GM21576 (cell line): Measurements from ENCODE around the gene GFOD2.
"Not testable (repeated sequence)": the region's sequence is repeated elsewhere in the genome, so short reads cannot be mapped to it uniquely, and the experiment has no call there.

Experiments
- ATAC-seq: cut with Tn5 transposase; IDR thresholded peaks from one replicate; pipeline ENCODE4 v1.9.1; 2021; ENCODE audit warnings: mild to moderate bottlenecking, moderate library complexity; ENCODE audit not compliant: unreplicated experiment

Gene GFOD2

DNA sequence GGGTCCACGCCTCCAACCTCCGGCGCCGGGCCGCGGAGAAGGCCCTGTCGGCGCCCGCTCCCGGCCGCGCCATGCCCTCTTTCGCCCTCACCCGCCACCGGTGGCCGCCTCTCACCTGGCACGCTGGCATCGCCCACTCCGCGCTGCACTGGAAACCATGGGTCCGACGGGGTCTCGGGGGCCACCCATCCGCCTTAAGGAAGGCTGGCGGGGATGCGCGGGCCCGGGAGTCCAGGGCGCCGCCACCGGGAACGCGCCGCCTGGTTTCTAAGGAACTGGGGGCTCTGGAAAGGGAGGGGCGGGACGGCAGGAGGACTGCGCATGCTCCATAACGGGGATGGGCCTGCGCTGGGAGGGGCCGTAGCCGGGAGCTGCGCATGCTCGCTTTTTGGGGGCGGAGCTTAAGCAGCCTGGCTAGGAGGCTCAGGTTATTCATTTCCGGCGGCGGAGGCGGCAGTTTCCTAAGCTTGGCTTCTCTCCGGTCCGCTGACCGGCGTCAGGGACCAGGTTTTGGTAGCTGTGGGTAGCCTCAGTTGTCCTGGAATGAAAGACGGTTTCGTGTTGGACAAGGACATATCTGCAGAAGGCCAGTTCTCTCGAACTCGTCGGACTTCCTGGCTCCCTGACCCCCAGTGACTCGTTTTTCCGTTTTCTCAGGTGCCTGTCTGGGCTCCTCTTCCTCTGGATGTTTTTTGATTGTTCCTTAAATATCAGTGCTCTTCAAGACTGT lies at the start of gene GFOD2:
GFOD2 (minus strand) TSS at position 269 of the 730 bp plus-strand sequence. CDS start 33,601 bp downstream, outside the sequence.
- ATAC-seq = peak; percentile 85

DNA sequence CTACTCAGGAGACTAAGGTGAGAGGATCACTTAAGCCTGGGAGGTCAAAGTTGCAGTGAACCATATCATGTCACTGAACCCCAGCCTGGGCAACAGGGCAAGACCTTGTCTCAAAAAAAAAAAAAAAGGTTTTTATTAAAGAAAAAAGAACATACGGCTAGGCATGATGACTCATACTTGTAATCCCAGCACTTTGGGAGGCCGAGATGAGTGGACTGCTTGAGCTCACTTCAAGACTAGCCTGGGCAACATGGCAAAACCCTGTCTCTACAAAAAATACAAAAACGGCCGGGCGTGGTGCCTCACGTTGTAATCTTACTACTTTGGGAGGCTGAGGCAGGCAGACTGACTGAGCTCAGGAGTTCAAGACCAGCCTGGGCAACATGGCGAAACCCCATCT lies 48.8 kb upstream of the GFOD2 start:
- ATAC-seq = no peak

DNA sequence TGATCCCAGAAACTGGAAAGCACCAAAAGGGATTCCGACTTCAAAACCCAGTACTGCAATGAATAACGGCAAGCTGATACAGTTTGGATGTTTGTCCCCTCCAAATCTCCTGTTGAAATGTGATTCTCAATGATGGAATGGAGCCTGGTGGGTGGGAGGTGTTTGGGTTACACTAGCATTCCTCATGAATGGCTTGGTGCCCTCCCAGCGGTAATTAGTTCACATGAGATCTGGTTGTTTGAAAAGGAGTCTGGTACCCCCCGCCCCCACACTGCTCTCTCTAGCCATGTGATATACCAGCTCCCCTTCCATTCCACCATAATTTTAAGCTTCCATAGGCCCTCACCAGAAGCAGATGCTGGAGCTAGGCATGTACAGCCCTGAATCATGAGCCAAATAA lies 47.2 kb upstream of the GFOD2 start:
- ATAC-seq = no peak

GRCh38 chr16:67764158-67764667 lies 45.1 kb upstream of the GFOD2 start:
- no peak for ATAC-seq

- no peak for ATAC-seq
Observed at GRCh38 chr16:67763066-67763465, 44.0 kb upstream of the GFOD2 start.

DNA sequence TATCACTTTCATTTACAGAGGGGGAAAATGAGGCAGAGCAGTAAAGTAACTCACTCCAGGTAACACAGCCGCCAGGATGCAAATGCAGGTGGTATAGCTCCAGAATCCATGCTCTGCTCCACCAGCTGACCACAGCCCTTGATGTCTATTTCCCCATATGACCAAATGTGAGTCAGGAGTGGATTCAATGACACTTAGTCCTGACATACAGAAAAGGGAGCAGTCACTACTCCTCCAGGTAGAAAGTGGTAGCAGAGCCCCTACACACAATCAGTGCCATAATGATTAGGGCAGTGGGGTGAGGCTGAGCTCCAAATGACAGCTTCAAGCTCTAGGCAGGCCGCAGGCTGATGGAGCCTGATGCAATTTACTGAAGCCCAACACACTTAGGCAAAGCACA lies 43.3 kb upstream of the GFOD2 start:
- no peak for ATAC-seq

- ATAC-seq = no peak
Observed at GRCh38 chr16:67761924-67762323, 42.8 kb upstream of the GFOD2 start.

GRCh38 chr16:67760956-67761230 lies 41.8 kb upstream of the GFOD2 start:
- no peak for ATAC-seq

DNA sequence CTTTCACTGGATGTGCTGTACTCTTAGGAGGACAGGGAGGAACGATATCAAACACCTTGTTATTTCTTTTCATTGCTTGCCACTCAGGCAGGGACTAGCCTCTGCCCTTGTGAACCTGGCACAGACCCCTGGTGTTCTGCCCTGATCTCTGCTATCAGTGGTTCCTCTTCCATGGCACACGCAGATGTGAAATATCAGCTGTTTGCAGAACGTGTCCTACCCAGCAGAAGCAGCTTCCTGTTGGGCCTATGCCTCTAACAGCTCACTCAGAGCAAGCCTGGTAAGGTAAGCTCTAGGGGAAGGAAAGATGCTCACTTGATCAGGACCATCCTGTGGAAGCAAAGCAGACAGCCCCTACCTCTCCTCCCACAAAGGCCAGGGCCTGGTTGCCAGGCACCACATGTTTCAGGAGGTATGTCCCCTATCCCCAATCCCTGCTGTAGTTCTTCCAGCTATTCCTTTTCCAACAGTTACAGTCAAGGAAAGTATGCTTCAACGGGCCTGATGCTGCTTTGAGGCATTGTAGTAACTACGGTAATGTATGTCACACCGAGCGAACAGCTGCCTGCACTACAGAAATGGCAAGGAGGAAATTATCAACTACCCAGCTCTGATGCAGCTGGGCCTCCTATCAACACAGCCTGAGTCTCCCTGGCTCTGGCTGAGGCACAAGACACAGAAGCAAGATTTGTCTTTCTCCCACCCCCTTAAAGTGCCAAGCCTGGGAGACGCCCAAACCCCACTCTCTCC lies 41.3 kb upstream of the GFOD2 start:
- no peak for ATAC-seq

DNA sequence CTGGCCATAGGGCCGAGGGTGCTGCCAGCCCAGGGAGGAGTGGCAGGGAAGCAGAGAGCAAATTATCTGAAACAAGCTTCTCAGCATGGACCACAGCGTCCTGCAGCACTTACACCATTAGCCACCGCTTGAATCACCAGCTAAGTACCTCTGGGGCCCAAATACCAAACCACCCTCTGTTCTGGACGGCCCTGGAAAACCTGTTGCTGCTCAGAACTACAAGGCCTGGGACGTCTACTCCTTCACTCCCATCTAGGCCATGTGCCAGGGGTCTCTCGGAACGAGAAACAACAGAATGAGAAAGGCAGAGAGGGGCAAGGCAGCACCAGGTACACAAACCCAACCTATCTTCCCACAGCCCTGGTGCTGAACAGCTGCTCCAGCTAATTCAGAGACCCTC lies 39.9 kb upstream of the GFOD2 start:
- ATAC-seq = no peak

DNA sequence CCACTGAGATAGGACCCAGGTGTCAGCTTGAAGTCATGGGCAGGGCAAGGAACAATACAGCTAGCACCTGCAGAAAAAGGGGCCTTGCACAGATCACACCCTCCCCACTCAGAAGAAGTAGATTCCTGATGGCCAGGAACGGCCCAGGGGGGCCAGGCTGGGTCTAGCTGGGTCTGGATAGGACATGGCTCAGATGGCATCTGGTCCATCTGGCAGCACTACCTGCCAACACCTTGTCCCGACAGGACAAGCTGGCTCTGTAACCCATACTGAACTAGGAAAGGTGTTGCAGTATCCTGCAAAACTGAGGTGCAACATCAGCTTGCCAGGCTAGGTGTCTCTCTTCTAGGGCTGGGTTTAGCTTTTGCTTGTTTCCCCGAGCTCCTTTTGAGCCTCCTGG lies 38.9 kb upstream of the GFOD2 start:
- no peak for ATAC-seq

- ATAC-seq = no peak
Observed at GRCh38 chr16:67752641-67753040, 33.5 kb upstream of the GFOD2 start.

DNA sequence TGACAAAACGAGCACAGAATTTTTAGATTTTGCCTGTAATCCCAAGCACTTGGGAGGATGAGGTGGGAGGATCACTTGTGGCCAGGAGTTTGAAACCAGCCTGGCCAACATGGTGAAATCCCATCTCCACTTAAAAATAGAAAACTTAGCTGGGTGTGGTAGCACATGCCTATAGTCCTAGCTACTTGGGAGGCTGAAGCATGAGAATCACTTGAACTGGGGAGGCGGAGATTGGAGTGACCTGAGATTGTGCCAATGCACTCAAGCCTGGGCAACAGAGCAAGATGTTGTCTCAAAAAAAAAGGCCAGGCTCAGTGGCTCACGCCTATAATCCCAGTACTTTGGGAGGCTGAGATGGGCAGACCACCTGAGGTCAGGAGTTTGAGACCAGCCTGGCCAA lies 32.2 kb upstream of the GFOD2 start:
- ATAC-seq = not testable (repeated sequence)

DNA sequence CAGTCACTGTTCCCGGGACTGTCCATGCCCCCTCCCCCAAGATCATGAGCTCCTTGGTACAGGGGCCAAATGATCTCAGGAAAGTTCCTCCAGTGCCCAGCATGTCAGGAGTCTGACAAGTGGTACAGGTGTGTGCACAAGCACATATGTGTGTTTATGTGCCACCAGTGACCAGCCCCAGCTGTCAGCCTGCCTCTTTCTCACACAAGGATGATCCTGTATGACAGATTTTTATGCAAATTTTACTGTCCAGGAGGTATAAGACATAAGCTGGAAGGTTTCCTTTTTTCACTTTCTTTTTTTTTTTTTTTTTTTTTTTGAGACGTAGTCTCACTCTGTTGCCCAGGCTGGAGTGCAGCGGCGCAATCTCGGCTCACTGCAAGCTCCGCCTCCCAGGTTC lies 31.4 kb upstream of the GFOD2 start:
- ATAC-seq = no peak

- ATAC-seq = no peak
Observed at GRCh38 chr16:67749436-67750078, 30.4 kb upstream of the GFOD2 start.

- no peak for ATAC-seq
Observed at GRCh38 chr16:67748834-67749233, 29.7 kb upstream of the GFOD2 start.

GRCh38 chr16:67746846-67747245 lies 27.7 kb upstream of the GFOD2 start:
- no peak for ATAC-seq

DNA sequence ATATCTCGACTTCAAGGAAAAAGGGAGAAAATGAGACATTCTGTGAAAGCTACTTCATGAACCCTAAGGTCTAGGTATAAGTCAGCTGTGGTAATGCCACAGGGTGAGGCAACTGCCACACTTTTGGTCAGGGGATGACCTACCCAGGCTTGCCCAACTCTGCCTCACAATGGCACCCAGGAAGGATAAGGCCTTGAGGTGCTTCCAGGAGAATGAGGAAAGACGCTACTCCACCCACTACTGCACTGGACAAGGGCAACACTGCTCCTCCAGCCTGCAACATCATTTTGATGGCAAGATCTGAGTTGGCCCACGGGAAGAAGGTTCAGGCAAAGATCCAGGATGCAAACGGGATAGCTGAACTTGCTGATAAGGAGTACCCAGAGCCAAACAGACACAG lies 22.0 kb upstream of the GFOD2 start:
- no peak for ATAC-seq

DNA sequence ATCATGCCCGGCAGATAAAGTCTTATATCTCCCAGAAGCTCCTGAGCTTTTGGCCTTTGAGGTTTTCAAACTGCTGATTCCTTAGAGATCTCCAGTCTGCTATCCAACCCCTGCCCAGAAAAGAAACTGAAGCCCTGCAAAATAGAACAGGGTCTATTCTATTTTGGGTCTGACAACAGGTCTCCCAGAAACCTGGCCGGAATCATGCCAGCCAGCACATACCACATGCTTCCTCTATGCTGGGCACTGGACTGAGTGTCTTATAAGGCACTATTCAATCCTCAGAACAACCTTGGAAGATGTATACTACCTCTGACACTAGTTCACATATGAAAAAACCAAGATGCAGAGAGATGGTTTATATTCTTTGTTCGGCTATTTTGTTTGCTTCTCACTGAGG lies 21.3 kb upstream of the GFOD2 start:
- no peak for ATAC-seq

- no peak for ATAC-seq
Observed at GRCh38 chr16:67736858-67737257, 17.7 kb upstream of the GFOD2 start.

DNA sequence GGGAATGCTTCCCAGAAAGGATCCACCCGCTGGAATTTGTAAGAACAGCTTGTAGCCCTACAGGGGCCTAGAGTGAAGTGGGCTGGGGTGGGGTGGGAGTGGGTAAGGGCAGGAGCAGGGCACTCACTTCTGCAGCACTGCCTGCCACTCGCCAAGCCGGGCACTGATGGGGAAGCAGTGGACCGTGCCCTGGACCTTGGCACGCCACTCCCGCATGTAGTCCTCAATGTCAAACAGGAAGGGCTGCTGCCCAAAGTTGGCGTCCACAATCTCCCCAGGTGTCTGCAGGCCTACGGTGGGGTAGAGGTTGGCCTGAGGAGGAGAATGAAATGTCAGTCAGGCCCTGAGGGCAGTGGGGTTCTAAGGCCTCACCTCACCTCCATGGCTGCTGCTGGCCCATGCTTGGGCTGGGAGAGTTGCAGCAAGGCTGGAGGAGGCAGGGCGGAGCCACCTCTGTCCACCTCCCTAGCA lies 15.7 kb upstream of the GFOD2 start:
- ATAC-seq = no peak
